Lower leg skin (tissue), 4 donors: ENCODE measurements around the gene MTRF1L. TPM values are rescaled to one million over a fixed set of nuclear protein-coding genes. Genes with fewer than 3 reads are reported as not detected.

Experiments
- DNase-seq, 2 donors: peaks; one replicate each; pipeline ENCODE4 v3.0.0-alpha.2; 2019; ENCODE audit warnings: low spot score in 2 of 2
- H3K4me3 ChIP-seq: fragments of 200-600 bp; sonication (generic); 2 replicates; pipeline ENCODE4 v1.5.1; 2017; ENCODE audit warnings: mild to moderate bottlenecking, low read depth; ENCODE audit not compliant: poor library complexity, severe bottlenecking
- POLR2A ChIP-seq, 2 donors: fragments of 450-650 bp; IDR thresholded peaks; one replicate each; pipeline ENCODE4 v1.6.1; 2016 to 2017; ENCODE audit warnings: antibody characterized with exemption in 2 of 2, mild to moderate bottlenecking in 1 of 2, moderate library complexity in 1 of 2
- WGBS, 2 donors: methylation state at CpG; one replicate each; pipeline ENCODE4 v1.1.5; 2018; 5-methylcytosine and 5-hydroxymethylcytosine counted together
- intact Hi-C: fragments of 100-400 bp; cut with DNase I; formaldehyde crosslinking; loops from one replicate; pipeline ENCODE4 v1.15.0; 2023; ENCODE audit warnings: low total_unique reads
- total RNA-seq, 4 donors: library from RNA; depleted of rRNA; stranded (reverse); fragments of >200 nt; gene quantifications; one replicate each; pipeline ENCODE4 v1.1.0, GENCODE V29; 2016
- TF ChIP-seq, protein P1 (sequence below), 3 donors: fragments of 450-650 bp; IDR thresholded peaks; one replicate each; pipeline ENCODE4 v1.5.1; 2016; ENCODE audit warnings: antibody characterized with exemption in 3 of 3, mild to moderate bottlenecking in 3 of 3, moderate library complexity in 2 of 3

MTRF1L gene
- total RNA-seq, 4 donors from 2014 or later, result 15.9 to 19.7 (median 17.6) TPM

DNA sequence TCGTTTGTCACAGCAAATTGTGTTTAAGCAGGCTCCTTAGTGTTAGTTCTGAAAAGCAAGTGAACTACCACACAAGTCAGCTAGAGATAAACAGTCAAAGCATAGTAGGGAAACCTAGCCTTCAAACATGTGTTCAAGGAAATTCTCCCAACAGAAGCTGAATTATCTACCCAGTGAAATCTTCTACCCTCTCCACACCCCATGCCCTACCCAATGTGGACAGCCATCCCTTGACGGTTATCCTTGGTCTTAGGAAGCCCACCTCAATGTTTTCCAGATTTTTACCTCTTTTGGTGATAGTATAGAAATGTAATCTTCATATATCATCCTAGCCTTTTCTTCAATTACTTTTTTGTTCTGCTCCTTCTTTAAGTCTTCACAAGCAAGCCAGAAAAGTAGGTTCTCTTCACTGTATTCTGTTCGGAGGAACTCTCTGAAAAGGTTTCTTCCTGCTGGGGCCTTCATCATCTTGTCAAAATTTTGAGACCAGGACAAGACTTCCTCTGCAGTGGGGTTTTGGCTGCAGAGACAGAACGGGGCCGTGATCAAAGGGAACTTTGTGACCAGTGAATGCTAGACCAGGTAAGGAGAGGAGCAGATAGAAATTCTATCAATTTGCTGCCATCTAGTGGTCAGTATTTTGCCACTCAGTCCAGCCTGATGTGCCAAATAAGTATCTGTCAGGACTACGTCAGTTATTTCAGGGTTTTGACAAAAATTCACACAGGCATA lies 21.6 kb upstream of the MTRF1L start:
- DNase-seq, result peak in 1 of 2 donors; percentile 27
- TF ChIP-seq POLR2A (IDR thresholded peaks at IDR 0.05), result no peak
- TF ChIP-seq, protein P1, sequence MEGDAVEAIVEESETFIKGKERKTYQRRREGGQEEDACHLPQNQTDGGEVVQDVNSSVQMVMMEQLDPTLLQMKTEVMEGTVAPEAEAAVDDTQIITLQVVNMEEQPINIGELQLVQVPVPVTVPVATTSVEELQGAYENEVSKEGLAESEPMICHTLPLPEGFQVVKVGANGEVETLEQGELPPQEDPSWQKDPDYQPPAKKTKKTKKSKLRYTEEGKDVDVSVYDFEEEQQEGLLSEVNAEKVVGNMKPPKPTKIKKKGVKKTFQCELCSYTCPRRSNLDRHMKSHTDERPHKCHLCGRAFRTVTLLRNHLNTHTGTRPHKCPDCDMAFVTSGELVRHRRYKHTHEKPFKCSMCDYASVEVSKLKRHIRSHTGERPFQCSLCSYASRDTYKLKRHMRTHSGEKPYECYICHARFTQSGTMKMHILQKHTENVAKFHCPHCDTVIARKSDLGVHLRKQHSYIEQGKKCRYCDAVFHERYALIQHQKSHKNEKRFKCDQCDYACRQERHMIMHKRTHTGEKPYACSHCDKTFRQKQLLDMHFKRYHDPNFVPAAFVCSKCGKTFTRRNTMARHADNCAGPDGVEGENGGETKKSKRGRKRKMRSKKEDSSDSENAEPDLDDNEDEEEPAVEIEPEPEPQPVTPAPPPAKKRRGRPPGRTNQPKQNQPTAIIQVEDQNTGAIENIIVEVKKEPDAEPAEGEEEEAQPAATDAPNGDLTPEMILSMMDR (IDR thresholded peaks at IDR 0.05), result no peak
- intact Hi-C loops, result loop anchor here (5.0 to 10.0 kb wide), 2 partner anchors 67 to 159 kb away; no protein-coding TSS in a partner anchor
- WGBS, 2 donors, result 43% methylated on average over 6 of the region's 6 CpGs
- no peak overlapping the region for H3K4me3 ChIP-seq

DNA sequence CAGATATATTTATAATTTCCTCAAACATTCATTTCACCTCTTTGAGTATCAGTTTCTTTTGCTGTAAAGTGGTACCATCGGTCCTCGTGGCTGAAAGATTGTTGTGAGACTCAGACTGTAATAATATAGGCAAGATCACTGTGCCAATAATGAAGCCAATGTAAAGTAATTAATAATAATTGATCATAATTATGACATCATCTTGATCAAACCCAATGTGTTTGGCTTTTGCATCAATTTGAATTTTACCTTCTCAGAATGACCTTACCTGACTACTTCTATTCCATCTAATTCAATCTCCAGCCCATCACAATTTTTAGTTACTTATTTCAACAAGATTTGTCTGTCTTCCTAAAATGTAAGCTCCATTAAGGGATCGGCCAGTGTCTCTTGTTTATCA lies 15.8 kb upstream of the MTRF1L start:
- 92 to 95% methylated on average over 3 of the region's 3 CpGs for WGBS, 2 donors
- no peak for DNase-seq
- no peak overlapping the region for H3K4me3 ChIP-seq
- intact Hi-C loops, result no loop called here
- TF ChIP-seq, protein P1 (IDR thresholded peaks at IDR 0.05), result no peak
- TF ChIP-seq POLR2A (IDR thresholded peaks at IDR 0.05), result no peak

DNA sequence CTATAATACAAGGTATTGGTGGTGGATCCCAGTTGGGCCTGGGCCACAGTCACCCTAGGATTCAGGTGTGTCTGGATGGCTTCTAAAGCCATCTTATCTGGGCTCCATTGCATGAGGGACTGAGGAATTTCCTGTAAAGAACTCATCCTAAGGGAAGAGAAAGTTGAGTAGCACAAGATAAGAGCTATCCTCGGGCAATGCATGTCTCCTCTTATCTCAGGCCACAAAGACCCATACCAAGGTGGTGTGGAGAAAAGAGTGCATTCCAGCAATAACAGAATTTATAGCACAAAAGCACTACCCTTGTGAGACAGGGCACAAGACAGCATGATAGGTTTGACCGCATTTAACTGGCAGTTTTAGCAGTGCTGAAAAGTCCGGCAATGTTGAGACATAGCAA lies 14.3 kb upstream of the MTRF1L start:
- no peak for DNase-seq
- TF ChIP-seq POLR2A (IDR thresholded peaks at IDR 0.05), result no peak
- TF ChIP-seq, protein P1 (IDR thresholded peaks at IDR 0.05), result no peak
- no peak overlapping the region for H3K4me3 ChIP-seq
- intact Hi-C loops, result no loop called here
- WGBS, 2 donors, result 80 to 85% methylated on average over 3 of the region's 3 CpGs

DNA sequence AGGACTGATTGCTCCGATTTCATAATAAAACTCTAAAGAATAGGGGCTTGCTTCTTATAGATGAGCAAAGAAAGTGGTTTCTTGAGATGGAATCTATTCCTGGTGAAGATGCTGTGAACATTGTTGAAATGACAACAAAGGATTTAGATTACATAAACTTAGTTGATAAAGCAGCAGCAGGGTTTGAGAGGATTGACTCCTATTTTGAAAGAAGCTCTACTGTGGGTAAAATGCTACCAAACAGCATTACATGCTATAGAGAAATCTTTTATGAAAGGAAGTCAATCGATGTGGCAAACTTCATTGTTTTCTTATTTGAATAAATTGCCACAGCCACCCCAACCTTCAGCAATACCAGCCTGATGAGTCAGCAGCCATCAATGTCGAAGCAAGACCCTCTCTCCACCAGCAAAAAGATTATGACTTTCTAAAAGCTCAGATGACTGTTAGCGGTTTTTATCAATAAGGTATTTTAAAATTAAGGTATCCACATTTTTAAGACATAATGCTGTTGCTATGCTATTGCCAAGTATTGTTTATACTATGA lies 12.7 kb upstream of the MTRF1L start:
- TF ChIP-seq POLR2A (IDR thresholded peaks at IDR 0.05), result no peak
- TF ChIP-seq, protein P1 (IDR thresholded peaks at IDR 0.05), result no peak
- WGBS, 2 donors, result 81 to 86% methylated on average over 4 of the region's 4 CpGs
- no peak for DNase-seq
- intact Hi-C loops, result no loop called here
- H3K4me3 ChIP-seq, result no peak overlapping the region

DNA sequence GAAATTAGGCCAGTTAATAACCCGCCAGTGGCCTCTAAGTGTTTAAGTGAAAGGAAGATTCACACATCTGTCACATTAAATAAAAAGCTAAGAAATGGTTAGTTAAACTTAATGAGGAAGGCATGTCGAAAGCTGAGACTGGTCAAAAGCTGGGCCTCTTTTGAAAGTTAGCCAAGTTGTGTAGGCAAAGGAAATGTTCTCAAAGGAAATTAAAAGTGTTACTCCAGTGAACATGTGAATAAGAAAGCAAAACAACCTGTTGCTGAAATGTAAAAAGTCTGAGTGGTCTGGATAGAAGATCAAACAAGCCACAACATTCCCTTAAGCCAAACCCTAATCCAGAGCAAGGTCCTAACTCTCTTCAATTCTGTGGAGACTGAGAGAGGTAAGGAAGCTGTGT lies 10.9 kb upstream of the MTRF1L start:
- no peak overlapping the region for H3K4me3 ChIP-seq
- 43 to 55% methylated on average over 2 of the region's 2 CpGs for WGBS, 2 donors
- intact Hi-C loops, result no loop called here
- TF ChIP-seq POLR2A (IDR thresholded peaks at IDR 0.05), result no peak
- DNase-seq, result no peak

DNA sequence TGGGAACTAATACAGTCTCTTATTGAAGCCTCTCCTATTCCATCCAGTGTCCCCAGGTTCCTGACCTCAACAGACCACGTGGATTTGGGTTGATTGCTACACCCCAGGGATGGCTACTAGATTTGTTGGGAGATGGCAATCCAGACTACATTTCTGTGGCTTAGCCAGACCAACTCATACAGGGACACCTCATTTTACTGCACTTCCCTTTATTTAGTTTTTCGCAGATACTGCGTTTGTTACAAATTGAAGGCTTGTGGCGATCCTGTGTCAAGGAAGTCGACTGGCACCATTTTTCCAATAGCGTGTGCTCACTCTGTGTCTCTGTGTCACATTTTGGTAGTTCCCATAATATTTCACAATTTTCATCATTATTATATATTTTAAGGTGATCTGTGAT lies 10.3 kb upstream of the MTRF1L start:
- intact Hi-C loops, result no loop called here
- no peak overlapping the region for H3K4me3 ChIP-seq
- no peak for DNase-seq
- WGBS, 2 donors, result 88 to 93% methylated on average over 6 of the region's 6 CpGs
- TF ChIP-seq POLR2A (IDR thresholded peaks at IDR 0.05), result no peak
- TF ChIP-seq, protein P1 (IDR thresholded peaks at IDR 0.05), result no peak
